GM23338 (cell line): ENCODE data around the gene PSMG4. TPM values are rescaled to one million over a fixed set of nuclear protein-coding genes. Genes with fewer than 3 reads are reported as not detected.

ENCODE experiments used
- ATAC-seq: fragments of 200-7000 bp; cut with Tn5 transposase; 3 replicates; pipeline ENCODE4 v1.9.1; 2020
- DNase-seq: peaks from one replicate; pipeline ENCODE4 v3.0.0-alpha.2; 2015; ENCODE audit warnings: low spot score
- H2AFZ ChIP-seq: fragments of 200-600 bp; sonication (generic); 2 replicates; pipeline ENCODE4 v1.8.0; 2016; ENCODE audit warnings: antibody characterized with exemption, mild to moderate bottlenecking, moderate library complexity
- H3F3A ChIP-seq: fragments of 200-600 bp; sonication (generic); replicated peaks from 2 replicates; pipeline ENCODE4 v1.8.0; 2017; ENCODE audit warnings: antibody characterized with exemption, mixed run types, low read depth
- H3K27ac ChIP-seq: fragments of 200-600 bp; sonication (generic); 2 replicates; pipeline ENCODE4 v1.6.1; 2016; ENCODE audit warnings: low read depth
- H3K27me3 ChIP-seq: fragments of 200-600 bp; sonication (generic); 2 replicates; pipeline ENCODE4 v1.8.0; 2016; ENCODE audit warnings: mild to moderate bottlenecking, mixed run types, moderate library complexity; ENCODE audit not compliant: insufficient read depth
- H3K36me3 ChIP-seq: fragments of 200-600 bp; sonication (generic); 2 replicates; pipeline ENCODE4 v1.8.0; 2016; ENCODE audit warnings: mild to moderate bottlenecking; ENCODE audit not compliant: insufficient read depth
- H3K4me1 ChIP-seq: fragments of 200-600 bp; sonication (generic); 2 replicates; pipeline ENCODE4 v1.8.0; 2016; ENCODE audit warnings: mild to moderate bottlenecking, moderate library complexity; ENCODE audit not compliant: insufficient read depth
- H3K4me2 ChIP-seq: fragments of 200-600 bp; sonication (generic); 2 replicates; pipeline ENCODE4 v1.7.1; 2017; ENCODE audit warnings: mixed run types
- H3K4me3 ChIP-seq: fragments of 200-600 bp; sonication (generic); 2 replicates; pipeline ENCODE4 v1.6.1; 2016; ENCODE audit warnings: mixed run types
- H3K79me2 ChIP-seq: fragments of 200-600 bp; sonication (generic); replicated peaks from 2 replicates; pipeline ENCODE4 v1.8.0; 2017; ENCODE audit warnings: mild to moderate bottlenecking; ENCODE audit not compliant: insufficient read depth
- H3K9me2 ChIP-seq: fragments of 200-600 bp; sonication (generic); 2 replicates; pipeline ENCODE4 v1.8.0; 2017; ENCODE audit not compliant: insufficient read depth
- H4K20me1 ChIP-seq: fragments of 200-600 bp; sonication (generic); replicated peaks from 2 replicates; pipeline ENCODE4 v1.8.0; 2017; ENCODE audit warnings: mild to moderate bottlenecking; ENCODE audit not compliant: insufficient read depth
- H3K27ac Mint-ChIP-seq: 2 replicates; pipeline ENCODE4 v1.8.0; 2020; ENCODE audit warnings: inconsistent platforms, mild to moderate bottlenecking, moderate library complexity, mixed read lengths
- H3K27me3 Mint-ChIP-seq: 3 replicates; pipeline ENCODE4 v1.8.0; 2022; ENCODE audit warnings: low read depth, mild to moderate bottlenecking, moderate library complexity, mixed read lengths, inconsistent platforms; ENCODE audit not compliant: insufficient read depth, poor library complexity
- H3K36me3 Mint-ChIP-seq: 3 replicates; pipeline ENCODE4 v1.8.0; 2021; ENCODE audit warnings: low read depth, mild to moderate bottlenecking, inconsistent platforms, moderate library complexity, mixed read lengths
- H3K4me1 Mint-ChIP-seq: 3 replicates; pipeline ENCODE4 v1.8.0; 2020; ENCODE audit warnings: mild to moderate bottlenecking, inconsistent platforms, mixed read lengths
- H3K4me3 Mint-ChIP-seq: 3 replicates; pipeline ENCODE4 v1.8.0; 2021; ENCODE audit warnings: moderate library complexity, mild to moderate bottlenecking, inconsistent platforms, mixed read lengths
- H3K9me3 Mint-ChIP-seq: 3 replicates; pipeline ENCODE4 v1.8.0; 2020; ENCODE audit warnings: moderate library complexity, mild to moderate bottlenecking, inconsistent platforms, mixed read lengths
- CREB1 ChIP-seq: fragments of 250-450 bp; sonication (Bioruptor Pico); IDR thresholded peaks from 2 replicates; pipeline ENCODE4 v1.5.0; 2020; ENCODE audit warnings: low read depth, mild to moderate bottlenecking, moderate library complexity
- EZH2 ChIP-seq: fragments of 200-600 bp; sonication (generic); IDR thresholded peaks from one replicate; pipeline ENCODE4 v1.8.0; 2017; ENCODE audit warnings: antibody characterized with exemption, mild to moderate bottlenecking, low read depth; ENCODE audit not compliant: unreplicated experiment
- EZH2phosphoT487 ChIP-seq: fragments of 200-600 bp; sonication (generic); IDR thresholded peaks from one replicate; pipeline ENCODE4 v1.8.1; 2018; ENCODE audit warnings: antibody characterized with exemption; ENCODE audit not compliant: unreplicated experiment
- JUNB ChIP-seq: IDR thresholded peaks from one replicate; pipeline ENCODE4 v1.6.1; 2016; ENCODE audit warnings: antibody characterized with exemption; ENCODE audit not compliant: unreplicated experiment
- NANOG ChIP-seq: IDR thresholded peaks from 2 replicates; pipeline ENCODE4 v1.6.1; 2016; ENCODE audit warnings: antibody characterized with exemption, borderline replicate concordance
- POLR2AphosphoS5 ChIP-seq: IDR thresholded peaks from 2 replicates; pipeline ENCODE4 v1.6.1; 2016; ENCODE audit warnings: antibody characterized with exemption, low read depth
- STAT1 ChIP-seq: IDR thresholded peaks from one replicate; pipeline ENCODE4 v1.6.1; 2016; ENCODE audit warnings: antibody characterized with exemption; ENCODE audit not compliant: unreplicated experiment
- ZNF114 ChIP-seq: fragments of 250-450 bp; sonication (Bioruptor Pico); IDR thresholded peaks from 2 replicates; pipeline ENCODE4 v1.5.0; 2020; ENCODE audit warnings: mild to moderate bottlenecking, moderate library complexity
- ZNF331 ChIP-seq: fragments of 250-450 bp; sonication (Bioruptor Pico); IDR thresholded peaks from 2 replicates; pipeline ENCODE4 v1.5.0; 2020; ENCODE audit warnings: low read depth, mild to moderate bottlenecking, moderate library complexity
- polyA plus RNA-seq: library from polyadenylated mRNA; unstranded; fragments of >200 nt; fragmentation: Nextera tagmentation; extraction: Ambion mirVana; gene quantifications from 2 replicates; pipeline ENCODE4 v1.2.1, GENCODE V29; 2016
- total RNA-seq: library from RNA; depleted of rRNA; stranded (reverse); fragments of >200 nt; shearing (Covaris generic); gene quantifications from 2 replicates; pipeline ENCODE4 v1.2.3, GENCODE V29; 2014
- TF ChIP-seq, protein P1 (sequence below): IDR thresholded peaks from 2 replicates; pipeline ENCODE4 v1.6.1; 2016; ENCODE audit warnings: antibody characterized with exemption
- TF ChIP-seq, protein P2 (sequence below): IDR thresholded peaks from one replicate; pipeline ENCODE4 v1.6.1; 2018; ENCODE audit warnings: antibody characterized with exemption; ENCODE audit not compliant: unreplicated experiment
- TF ChIP-seq, protein P3 (sequence below): fragments of 250-450 bp; sonication (Bioruptor Pico); IDR thresholded peaks from 2 replicates; pipeline ENCODE4 v1.5.0; 2020; ENCODE audit warnings: mild to moderate bottlenecking, moderate library complexity
- TF ChIP-seq, protein P4 (sequence below), 2 experiments: fragments of 200-600 bp in 1 of 2; sonication (generic) in 1 of 2; conservative IDR thresholded peaks; 2 replicates each; pipeline versions ENCODE4 v1.5.1 to v1.6.1; 2016 to 2017; ENCODE audit warnings: antibody characterized with exemption in 2 of 2, low read depth in 2 of 2, mild to moderate bottlenecking in 2 of 2, moderate library complexity in 1 of 2

PSMG4 gene
- total and polyA plus RNA-seq, 2 experiments from 2014 or later, result 37.2 to 168 TPM

- no peak for ATAC-seq
- no peak for DNase-seq
- Histone ChIP-seq H3K4me2 (no peak overlapping the region), H4K20me1 (no peaks in the 10 kb centered on the region), H3K9me2 (no peaks in the 10 kb centered on the region), H3K27ac (no peak overlapping the region; the same call in 1 of the 2 replicates), H3K4me3 (no peak overlapping the region), H2AFZ (no peak overlapping the region), H3K27me3 (no peaks in the 10 kb centered on the region), H3F3A (no peaks in the 10 kb centered on the region), H3K79me2 (no peaks in the 10 kb centered on the region), H3K36me3 (peaks cover 1% of the 10 kb centered on the region; the same call in 1 of the 2 replicates), H3K4me1 (no peaks in the 10 kb centered on the region)
- H3K27me3 Mint-ChIP-seq, result peaks cover 23% of the 10 kb centered on the region
- H3K27ac Mint-ChIP-seq, result peak overlapping the region; percentile 88
- peaks cover 16% of the 10 kb centered on the region for H3K4me1 Mint-ChIP-seq
- no peak overlapping the region for H3K4me3 Mint-ChIP-seq
- TF ChIP-seq, protein P1, sequence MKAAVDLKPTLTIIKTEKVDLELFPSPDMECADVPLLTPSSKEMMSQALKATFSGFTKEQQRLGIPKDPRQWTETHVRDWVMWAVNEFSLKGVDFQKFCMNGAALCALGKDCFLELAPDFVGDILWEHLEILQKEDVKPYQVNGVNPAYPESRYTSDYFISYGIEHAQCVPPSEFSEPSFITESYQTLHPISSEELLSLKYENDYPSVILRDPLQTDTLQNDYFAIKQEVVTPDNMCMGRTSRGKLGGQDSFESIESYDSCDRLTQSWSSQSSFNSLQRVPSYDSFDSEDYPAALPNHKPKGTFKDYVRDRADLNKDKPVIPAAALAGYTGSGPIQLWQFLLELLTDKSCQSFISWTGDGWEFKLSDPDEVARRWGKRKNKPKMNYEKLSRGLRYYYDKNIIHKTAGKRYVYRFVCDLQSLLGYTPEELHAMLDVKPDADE, result no peak
- TF ChIP-seq ZNF331 (CRISPR knock-in tag) (no peak), ZNF114 (CRISPR knock-in tag) (no peak), POLR2AphosphoS5 (no peak), EZH2 (no peak), EZH2phosphoT487 (no peak), NANOG (no peak), JUNB (no peak), CREB1 (CRISPR knock-in tag) (no peak), STAT1 (no peak)
- TF ChIP-seq, protein P2, sequence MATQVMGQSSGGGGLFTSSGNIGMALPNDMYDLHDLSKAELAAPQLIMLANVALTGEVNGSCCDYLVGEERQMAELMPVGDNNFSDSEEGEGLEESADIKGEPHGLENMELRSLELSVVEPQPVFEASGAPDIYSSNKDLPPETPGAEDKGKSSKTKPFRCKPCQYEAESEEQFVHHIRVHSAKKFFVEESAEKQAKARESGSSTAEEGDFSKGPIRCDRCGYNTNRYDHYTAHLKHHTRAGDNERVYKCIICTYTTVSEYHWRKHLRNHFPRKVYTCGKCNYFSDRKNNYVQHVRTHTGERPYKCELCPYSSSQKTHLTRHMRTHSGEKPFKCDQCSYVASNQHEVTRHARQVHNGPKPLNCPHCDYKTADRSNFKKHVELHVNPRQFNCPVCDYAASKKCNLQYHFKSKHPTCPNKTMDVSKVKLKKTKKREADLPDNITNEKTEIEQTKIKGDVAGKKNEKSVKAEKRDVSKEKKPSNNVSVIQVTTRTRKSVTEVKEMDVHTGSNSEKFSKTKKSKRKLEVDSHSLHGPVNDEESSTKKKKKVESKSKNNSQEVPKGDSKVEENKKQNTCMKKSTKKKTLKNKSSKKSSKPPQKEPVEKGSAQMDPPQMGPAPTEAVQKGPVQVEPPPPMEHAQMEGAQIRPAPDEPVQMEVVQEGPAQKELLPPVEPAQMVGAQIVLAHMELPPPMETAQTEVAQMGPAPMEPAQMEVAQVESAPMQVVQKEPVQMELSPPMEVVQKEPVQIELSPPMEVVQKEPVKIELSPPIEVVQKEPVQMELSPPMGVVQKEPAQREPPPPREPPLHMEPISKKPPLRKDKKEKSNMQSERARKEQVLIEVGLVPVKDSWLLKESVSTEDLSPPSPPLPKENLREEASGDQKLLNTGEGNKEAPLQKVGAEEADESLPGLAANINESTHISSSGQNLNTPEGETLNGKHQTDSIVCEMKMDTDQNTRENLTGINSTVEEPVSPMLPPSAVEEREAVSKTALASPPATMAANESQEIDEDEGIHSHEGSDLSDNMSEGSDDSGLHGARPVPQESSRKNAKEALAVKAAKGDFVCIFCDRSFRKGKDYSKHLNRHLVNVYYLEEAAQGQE, result no peak
- TF ChIP-seq, protein P3, sequence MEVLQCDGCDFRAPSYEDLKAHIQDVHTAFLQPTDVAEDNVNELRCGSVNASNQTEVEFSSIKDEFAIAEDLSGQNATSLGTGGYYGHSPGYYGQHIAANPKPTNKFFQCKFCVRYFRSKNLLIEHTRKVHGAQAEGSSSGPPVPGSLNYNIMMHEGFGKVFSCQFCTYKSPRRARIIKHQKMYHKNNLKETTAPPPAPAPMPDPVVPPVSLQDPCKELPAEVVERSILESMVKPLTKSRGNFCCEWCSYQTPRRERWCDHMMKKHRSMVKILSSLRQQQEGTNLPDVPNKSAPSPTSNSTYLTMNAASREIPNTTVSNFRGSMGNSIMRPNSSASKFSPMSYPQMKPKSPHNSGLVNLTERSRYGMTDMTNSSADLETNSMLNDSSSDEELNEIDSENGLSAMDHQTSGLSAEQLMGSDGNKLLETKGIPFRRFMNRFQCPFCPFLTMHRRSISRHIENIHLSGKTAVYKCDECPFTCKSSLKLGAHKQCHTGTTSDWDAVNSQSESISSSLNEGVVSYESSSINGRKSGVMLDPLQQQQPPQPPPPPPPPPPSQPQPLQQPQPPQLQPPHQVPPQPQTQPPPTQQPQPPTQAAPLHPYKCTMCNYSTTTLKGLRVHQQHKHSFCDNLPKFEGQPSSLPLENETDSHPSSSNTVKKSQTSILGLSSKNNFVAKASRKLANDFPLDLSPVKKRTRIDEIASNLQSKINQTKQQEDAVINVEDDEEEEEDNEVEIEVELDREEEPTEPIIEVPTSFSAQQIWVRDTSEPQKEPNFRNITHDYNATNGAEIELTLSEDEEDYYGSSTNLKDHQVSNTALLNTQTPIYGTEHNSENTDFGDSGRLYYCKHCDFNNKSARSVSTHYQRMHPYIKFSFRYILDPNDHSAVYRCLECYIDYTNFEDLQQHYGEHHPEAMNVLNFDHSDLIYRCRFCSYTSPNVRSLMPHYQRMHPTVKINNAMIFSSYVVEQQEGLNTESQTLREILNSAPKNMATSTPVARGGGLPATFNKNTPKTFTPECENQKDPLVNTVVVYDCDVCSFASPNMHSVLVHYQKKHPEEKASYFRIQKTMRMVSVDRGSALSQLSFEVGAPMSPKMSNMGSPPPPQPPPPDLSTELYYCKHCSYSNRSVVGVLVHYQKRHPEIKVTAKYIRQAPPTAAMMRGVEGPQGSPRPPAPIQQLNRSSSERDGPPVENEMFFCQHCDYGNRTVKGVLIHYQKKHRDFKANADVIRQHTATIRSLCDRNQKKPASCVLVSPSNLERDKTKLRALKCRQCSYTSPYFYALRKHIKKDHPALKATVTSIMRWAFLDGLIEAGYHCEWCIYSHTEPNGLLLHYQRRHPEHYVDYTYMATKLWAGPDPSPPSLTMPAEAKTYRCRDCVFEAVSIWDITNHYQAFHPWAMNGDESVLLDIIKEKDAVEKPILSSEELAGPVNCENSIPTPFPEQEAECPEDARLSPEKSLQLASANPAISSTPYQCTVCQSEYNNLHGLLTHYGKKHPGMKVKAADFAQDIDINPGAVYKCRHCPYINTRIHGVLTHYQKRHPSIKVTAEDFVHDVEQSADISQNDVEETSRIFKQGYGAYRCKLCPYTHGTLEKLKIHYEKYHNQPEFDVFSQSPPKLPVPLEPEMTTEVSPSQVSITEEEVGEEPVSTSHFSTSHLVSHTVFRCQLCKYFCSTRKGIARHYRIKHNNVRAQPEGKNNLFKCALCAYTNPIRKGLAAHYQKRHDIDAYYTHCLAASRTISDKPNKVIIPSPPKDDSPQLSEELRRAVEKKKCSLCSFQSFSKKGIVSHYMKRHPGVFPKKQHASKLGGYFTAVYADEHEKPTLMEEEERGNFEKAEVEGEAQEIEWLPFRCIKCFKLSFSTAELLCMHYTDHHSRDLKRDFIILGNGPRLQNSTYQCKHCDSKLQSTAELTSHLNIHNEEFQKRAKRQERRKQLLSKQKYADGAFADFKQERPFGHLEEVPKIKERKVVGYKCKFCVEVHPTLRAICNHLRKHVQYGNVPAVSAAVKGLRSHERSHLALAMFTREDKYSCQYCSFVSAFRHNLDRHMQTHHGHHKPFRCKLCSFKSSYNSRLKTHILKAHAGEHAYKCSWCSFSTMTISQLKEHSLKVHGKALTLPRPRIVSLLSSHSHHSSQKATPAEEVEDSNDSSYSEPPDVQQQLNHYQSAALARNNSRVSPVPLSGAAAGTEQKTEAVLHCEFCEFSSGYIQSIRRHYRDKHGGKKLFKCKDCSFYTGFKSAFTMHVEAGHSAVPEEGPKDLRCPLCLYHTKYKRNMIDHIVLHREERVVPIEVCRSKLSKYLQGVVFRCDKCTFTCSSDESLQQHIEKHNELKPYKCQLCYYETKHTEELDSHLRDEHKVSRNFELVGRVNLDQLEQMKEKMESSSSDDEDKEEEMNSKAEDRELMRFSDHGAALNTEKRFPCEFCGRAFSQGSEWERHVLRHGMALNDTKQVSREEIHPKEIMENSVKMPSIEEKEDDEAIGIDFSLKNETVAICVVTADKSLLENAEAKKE, result no peak
- TF ChIP-seq, protein P4, sequence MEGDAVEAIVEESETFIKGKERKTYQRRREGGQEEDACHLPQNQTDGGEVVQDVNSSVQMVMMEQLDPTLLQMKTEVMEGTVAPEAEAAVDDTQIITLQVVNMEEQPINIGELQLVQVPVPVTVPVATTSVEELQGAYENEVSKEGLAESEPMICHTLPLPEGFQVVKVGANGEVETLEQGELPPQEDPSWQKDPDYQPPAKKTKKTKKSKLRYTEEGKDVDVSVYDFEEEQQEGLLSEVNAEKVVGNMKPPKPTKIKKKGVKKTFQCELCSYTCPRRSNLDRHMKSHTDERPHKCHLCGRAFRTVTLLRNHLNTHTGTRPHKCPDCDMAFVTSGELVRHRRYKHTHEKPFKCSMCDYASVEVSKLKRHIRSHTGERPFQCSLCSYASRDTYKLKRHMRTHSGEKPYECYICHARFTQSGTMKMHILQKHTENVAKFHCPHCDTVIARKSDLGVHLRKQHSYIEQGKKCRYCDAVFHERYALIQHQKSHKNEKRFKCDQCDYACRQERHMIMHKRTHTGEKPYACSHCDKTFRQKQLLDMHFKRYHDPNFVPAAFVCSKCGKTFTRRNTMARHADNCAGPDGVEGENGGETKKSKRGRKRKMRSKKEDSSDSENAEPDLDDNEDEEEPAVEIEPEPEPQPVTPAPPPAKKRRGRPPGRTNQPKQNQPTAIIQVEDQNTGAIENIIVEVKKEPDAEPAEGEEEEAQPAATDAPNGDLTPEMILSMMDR (conservative IDR thresholded peaks at IDR 0.05; ENCODE audit: low read depth in 2 of 2), result no peak
- H3K9me3 Mint-ChIP-seq, result no peaks in the 10 kb centered on the region
- H3K36me3 Mint-ChIP-seq, result peaks cover 70% of the 10 kb centered on the region
These were observed 34.8 kb downstream of the PSMG4 start for GRCh38 chr6:3293271-3294155.
